GM19328 (cell line): ENCODE data around the gene FGGY.

Source experiments
- ATAC-seq: cut with Tn5 transposase; IDR thresholded peaks from one replicate; pipeline ENCODE4 v1.9.1; 2021; ENCODE audit warnings: mild to moderate bottlenecking, moderate library complexity; ENCODE audit not compliant: unreplicated experiment

Gene FGGY

GRCh38 chr1:59314776-59315528 lies 18.1 kb downstream of the FGGY start:
- ATAC-seq = no peak

- no peak for ATAC-seq
These were observed 18.9 kb downstream of the FGGY start for GRCh38 chr1:59315529-59316463.

DNA sequence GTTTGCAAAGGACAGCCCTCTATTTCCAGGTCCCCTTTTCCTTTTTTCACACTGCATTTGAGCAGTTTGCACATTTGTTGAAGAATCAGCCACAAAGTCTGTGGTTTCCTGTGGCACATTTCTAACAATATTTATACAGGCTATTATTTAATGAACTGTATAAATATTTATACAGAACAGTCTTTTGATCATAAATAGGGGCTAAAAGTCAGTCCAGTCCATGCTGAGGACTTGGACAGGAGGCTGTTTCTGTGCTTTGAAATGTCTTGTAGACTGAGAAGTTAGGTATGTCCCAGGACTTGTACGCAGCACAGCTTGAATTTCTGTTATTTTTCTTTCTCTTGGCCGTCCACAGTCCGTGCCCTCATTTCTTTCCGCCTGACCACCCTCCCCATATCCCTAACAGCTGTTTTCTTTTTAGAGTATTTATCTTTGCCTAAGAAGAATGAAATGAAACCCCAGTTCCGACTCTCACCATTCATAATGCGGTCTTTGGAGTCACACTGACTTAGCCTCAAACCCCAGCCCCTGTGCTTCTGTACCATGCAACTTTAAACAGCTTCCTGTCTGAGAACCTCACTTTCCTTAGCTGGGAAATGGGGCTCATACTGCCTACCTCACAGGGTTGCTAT lies 19.7 kb downstream of the FGGY start:
- no peak for ATAC-seq

DNA sequence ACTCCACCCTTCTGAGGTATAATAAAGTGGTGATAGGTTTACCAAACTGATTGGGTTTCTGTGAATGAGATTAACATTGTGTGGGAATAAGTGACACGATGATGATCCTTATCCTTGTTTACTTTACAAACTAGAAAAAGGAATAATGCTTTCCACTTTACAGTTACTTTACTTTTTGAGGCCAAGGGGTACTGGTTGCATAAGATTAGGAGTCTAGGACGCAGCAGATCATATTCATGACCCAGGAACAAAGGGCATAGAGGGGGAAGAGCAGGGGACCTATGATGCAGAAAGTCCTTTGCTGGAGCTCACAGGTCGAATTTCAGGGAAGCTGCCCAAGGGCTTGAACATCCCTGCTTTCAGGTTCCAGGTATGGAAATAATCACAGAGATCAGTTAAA lies 20.4 kb downstream of the FGGY start:
- ATAC-seq = no peak

GRCh38 chr1:59317780-59318179 lies 20.9 kb downstream of the FGGY start:
- no peak for ATAC-seq

- ATAC-seq = no peak
These were observed 21.5 kb downstream of the FGGY start for GRCh38 chr1:59318271-59318860.

GRCh38 chr1:59322394-59322793 lies 25.5 kb downstream of the FGGY start:
- ATAC-seq = no peak

DNA sequence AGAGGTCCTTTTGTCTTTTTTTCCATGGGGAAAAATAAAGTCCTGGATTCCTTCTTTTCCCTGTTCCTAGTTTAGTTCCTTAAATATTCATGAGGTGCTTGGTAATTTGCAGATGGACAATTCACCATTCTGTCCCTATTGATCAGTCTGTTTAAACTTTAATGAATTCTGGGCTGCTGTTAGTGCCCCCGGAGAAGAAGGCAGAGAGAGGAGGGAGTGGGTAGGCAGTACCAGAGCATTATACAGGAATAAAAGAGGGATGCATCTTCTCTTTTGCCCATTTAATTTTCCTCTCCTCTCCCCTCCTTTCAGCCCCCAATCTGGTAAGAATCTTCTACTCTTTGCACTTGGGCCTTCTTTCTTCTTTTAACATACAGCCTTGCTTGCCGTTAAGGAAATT lies 25.9 kb downstream of the FGGY start:
- ATAC-seq = no peak

- no peak for ATAC-seq
These were observed 27.0 kb downstream of the FGGY start for GRCh38 chr1:59323879-59324278.

DNA sequence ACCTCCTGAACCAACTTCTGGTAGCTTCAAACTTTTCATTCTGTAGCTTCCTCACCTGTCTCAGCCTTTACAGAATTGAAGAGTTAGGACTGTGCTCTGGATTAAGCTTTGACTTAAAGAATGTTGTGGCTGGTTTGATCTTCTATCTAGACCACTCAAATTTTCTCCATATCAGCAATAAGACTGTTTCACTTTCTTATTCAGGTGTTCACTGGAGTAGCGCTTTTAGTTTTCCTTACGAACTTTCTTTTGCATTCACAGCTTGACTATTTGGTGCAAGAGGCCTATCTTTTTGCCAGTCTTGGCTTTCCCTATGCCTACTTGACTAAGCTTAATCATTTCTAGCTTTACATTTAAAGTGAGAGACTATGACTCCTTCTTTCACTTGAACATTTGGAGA lies 31.5 kb downstream of the FGGY start:
- no peak for ATAC-seq

DNA sequence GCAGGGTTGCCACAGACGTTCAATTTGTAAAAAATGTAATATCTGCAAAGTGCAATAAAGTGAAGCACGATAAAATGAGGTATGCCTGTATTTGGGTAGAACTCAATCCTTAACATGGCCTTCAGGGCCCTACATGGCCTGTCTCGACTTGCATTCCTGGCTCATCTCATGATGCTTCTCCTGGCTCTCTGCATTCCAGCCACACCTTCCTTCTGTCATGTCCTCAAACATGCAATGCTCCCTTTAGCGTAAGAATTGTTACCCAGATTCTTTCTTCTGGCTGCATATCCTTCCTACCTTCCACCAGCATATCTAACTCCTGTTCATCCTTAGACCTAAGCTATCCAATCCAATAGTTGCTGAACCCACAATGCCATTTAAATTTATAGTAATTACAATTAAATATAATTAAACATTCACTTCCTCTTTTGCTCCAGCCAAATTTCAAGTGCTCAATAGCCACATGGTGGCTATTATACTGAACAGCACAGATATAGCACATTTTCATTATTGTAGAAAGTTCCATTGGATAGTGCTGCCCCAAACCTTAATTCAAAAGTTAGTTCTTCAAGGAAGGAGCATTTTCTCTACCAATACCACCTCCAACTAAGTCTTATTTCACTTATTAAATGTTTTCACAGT lies 32.6 kb downstream of the FGGY start:
- ATAC-seq = no peak

- ATAC-seq = no peak
These were observed 35.1 kb downstream of the FGGY start for GRCh38 chr1:59331686-59332620.

GRCh38 chr1:59332983-59333382 lies 36.1 kb downstream of the FGGY start:
- no peak for ATAC-seq

GRCh38 chr1:59333626-59334277 lies 36.9 kb downstream of the FGGY start:
- no peak for ATAC-seq

DNA sequence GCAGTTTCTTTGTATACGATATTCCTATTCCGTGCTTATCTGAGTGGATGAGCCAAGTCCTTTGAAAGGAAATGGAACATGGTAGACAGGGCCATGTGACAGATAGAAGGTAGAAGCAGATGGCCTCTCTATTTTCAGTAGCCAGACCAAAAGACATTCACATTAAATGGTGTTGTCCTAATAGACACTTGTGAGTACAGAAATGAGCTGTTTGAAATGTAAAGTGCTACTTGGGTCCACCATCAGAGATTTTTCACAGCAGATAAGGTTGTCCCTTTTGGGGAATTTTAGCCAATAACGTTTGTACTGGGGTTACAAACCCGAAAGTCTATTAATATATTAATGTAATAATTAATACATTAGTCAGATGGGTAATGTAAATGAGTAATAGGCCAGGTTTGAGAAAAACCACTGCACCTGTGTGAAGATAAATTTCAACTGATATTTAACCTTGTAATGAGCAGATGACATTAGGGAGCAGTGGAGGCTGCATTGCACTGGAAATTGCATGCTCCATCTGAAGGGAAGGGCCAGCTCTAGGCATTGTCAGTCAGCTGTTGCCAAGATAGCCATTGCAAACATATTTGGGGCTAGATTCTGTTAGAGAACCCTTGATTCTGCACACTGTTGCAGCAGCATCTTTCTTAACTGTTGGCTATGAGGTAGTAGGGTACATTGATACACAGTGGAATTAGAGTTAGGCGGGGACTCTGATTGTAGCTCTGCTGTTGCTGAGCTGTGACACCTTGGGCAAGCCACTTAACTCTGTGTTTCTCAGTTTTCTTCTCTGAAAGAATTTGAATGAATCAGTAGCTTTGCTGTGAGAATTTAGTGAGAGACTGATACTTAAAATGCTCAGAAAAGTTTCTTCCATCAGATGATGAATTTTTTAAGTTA lies 43.8 kb downstream of the FGGY start:
- no peak for ATAC-seq

GRCh38 chr1:59342801-59343575 lies 46.1 kb downstream of the FGGY start:
- no peak for ATAC-seq

- ATAC-seq = no peak
These were observed 46.6 kb downstream of the FGGY start for GRCh38 chr1:59343576-59343840.

GRCh38 chr1:59345221-59345620 lies 48.3 kb downstream of the FGGY start:
- no peak for ATAC-seq
